ENCODE results near the gene FNBP1. TPM values are rescaled to one million over a fixed set of nuclear protein-coding genes. Genes with fewer than 3 reads are reported as not detected.
"Not testable (repeated sequence)": the region's sequence is repeated elsewhere in the genome, so short reads cannot be mapped to it uniquely, and the experiment has no call there.

The FNBP1 gene
- total RNA-seq, 2 donors from 2014 or later, result 124 to 141 TPM

- Mint-ChIP-seq H3K27me3 (no peaks in the 10 kb centered on the region), H3K9me3 (no peaks in the 10 kb centered on the region), H3K27ac (peak overlapping the region; percentile 93 to 100), H3K4me3 (peak overlapping the region; percentile 67), H3K4me1 (ENCODE audit: low read depth in 2 of 2) (peaks cover 55 to 68% of the 10 kb centered on the region in 2 donors), H3K36me3 (no peaks in the 10 kb centered on the region)
- DNase-seq (ENCODE audit: low spot score) (peak; percentile 65), ATAC-seq (peak; percentile 47 to 70)
Observed at GRCh38 chr9:130023144-130023787, 19.7 kb downstream of the FNBP1 start.

GRCh38 chr9:130022566-130023143 is 20.3 kb downstream of the FNBP1 start:
- DNase-seq (ENCODE audit: low spot score) (peak; percentile 31), ATAC-seq (peak in 1 of 2 donors; percentile 17)
- Mint-ChIP-seq H3K27ac (peak overlapping the region; percentile 93 to 100), H3K9me3 (no peaks in the 10 kb centered on the region), H3K4me3 (peak overlapping the region; percentile 67), H3K36me3 (no peaks in the 10 kb centered on the region), H3K4me1 (ENCODE audit: low read depth in 2 of 2) (peaks cover 52 to 66% of the 10 kb centered on the region in 2 donors), H3K27me3 (no peaks in the 10 kb centered on the region)

- DNase-seq (ENCODE audit: low spot score), result peak; percentile 16
- not testable (repeated sequence) for H3K36me3 Mint-ChIP-seq, H3K9me3 Mint-ChIP-seq, ATAC-seq, H3K27me3 Mint-ChIP-seq, H3K4me3 Mint-ChIP-seq
- Mint-ChIP-seq H3K27ac (peak overlapping the region; percentile 93 to 100), H3K4me1 (ENCODE audit: low read depth in 2 of 2) (peaks cover 56 to 60% of the 10 kb centered on the region in 2 donors)
Observed at GRCh38 chr9:130021842-130022241, 21.1 kb downstream of the FNBP1 start.

DNA sequence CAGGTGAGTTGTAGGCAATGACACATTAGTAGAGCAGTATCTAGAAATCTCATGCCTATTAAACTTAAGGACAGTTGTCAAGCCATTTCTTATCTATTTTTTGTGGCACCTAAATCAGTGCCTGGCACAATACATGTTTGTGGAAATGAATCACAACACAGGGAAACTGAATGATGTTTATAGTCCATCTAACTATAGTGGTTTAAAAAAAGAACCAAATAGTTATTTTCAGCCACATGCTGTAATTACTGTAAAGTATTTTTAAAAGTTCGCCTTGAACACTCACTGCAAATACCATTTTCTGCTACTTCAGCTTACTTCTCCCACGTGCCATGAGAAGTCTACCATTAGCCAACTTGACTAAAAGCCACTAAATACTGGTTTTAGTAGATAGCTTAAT is 21.9 kb downstream of the FNBP1 start:
- Mint-ChIP-seq H3K4me1 (ENCODE audit: low read depth in 2 of 2) (peaks cover 57 to 59% of the 10 kb centered on the region in 2 donors), H3K4me3 (no peak overlapping the region), H3K27ac (peak overlapping the region; percentile 92 to 100), H3K27me3 (no peaks in the 10 kb centered on the region), H3K9me3 (no peaks in the 10 kb centered on the region), H3K36me3 (no peaks in the 10 kb centered on the region)
- ATAC-seq (no peak), DNase-seq (ENCODE audit: low spot score) (no peak)

DNA sequence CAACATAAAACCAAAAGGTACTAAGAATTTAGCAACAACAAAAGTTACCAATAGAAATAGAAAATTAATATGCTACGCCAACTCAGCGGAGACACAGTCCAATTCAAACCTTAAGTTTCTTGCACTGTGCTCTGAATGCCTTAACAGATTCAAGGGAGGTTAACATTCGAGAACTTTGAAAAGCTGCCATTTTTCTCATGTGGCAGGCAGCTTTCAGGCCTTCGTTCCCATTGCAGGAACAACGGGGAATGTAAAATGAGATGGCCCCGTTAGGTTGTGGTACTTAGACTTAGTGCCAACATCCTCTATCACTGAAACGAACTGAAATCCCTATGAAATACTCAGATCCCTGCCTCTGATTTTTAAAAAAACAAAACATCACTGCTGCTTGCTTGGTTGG is 22.4 kb downstream of the FNBP1 start:
- Mint-ChIP-seq H3K27me3 (no peaks in the 10 kb centered on the region), H3K4me3 (peak overlapping the region; percentile 48), H3K9me3 (no peaks in the 10 kb centered on the region), H3K27ac (peak overlapping the region; percentile 92 to 100), H3K4me1 (ENCODE audit: low read depth in 2 of 2) (peaks cover 54% of the 10 kb centered on the region in 2 donors), H3K36me3 (no peaks in the 10 kb centered on the region)
- no peak for ATAC-seq
- peak; percentile 18 for DNase-seq (ENCODE audit: low spot score)

DNA sequence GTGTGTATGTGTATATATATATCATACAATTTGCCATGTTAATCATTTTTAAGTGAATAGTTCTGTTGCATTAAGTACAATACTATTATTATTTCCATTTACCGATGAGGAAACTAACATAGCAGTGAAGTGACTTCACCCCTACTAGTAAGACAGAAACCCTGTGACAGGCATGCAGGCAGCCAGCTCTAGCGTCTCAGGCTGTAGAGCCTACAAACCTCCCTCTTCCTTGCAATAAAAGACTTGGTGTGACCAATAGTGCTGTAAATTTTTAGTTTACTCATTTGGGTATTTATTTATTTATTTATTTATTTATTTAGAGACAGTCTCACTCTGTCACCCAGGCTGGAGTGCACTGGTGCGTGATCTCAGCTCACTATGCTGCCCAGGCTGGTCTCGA is 24.7 kb downstream of the FNBP1 start:
- H3K9me3 Mint-ChIP-seq, result no peaks in the 10 kb centered on the region
- ATAC-seq (peak in 1 of 2 donors; percentile 58), DNase-seq (ENCODE audit: low spot score) (no peak)
- peaks cover 41 to 43% of the 10 kb centered on the region in 2 donors for H3K4me1 Mint-ChIP-seq (ENCODE audit: low read depth in 2 of 2)
- no peaks in the 10 kb centered on the region for H3K27me3 Mint-ChIP-seq
- peak overlapping the region; percentile 49 for H3K4me3 Mint-ChIP-seq
- H3K36me3 Mint-ChIP-seq, result no peaks in the 10 kb centered on the region
- peak overlapping the region; percentile 91 to 92 for H3K27ac Mint-ChIP-seq

DNA sequence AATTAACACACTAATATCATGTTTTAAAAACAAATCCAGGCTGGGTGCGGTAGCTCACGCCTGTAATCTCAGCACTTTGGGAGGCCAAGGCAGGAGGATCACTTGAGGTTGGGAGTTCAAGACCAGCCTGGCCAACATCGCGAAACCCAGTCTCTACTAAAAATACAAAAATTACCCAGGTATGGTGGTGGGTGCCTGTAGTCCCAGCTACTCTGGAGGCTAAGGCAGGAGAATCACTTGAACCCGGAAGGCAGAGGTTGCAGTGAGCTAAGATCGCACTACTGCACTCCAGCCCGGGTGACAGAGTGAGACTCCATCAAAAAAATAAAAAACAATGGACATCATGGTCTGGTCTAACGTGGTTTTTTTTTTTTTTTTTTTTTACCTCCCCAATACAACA is 25.5 kb downstream of the FNBP1 start:
- H3K4me1 Mint-ChIP-seq (ENCODE audit: low read depth in 2 of 2), result peaks cover 41 to 42% of the 10 kb centered on the region in 2 donors
- H3K36me3 Mint-ChIP-seq, result not testable (repeated sequence)

GRCh38 chr9:130017076-130017475 is 25.9 kb downstream of the FNBP1 start:
- Mint-ChIP-seq H3K4me3 (peak overlapping the region; percentile 74), H3K4me1 (ENCODE audit: low read depth in 2 of 2) (peaks cover 40 to 42% of the 10 kb centered on the region in 2 donors)

More for the DNA sequence above, 25.5 kb downstream of the FNBP1 start:
- not testable (repeated sequence) for DNase-seq (ENCODE audit: low spot score); H3K9me3 Mint-ChIP-seq; ATAC-seq; H3K27me3 Mint-ChIP-seq
- peak overlapping the region; percentile 91 to 92 for H3K27ac Mint-ChIP-seq
- peak overlapping the region; percentile 27 for H3K4me3 Mint-ChIP-seq

DNA sequence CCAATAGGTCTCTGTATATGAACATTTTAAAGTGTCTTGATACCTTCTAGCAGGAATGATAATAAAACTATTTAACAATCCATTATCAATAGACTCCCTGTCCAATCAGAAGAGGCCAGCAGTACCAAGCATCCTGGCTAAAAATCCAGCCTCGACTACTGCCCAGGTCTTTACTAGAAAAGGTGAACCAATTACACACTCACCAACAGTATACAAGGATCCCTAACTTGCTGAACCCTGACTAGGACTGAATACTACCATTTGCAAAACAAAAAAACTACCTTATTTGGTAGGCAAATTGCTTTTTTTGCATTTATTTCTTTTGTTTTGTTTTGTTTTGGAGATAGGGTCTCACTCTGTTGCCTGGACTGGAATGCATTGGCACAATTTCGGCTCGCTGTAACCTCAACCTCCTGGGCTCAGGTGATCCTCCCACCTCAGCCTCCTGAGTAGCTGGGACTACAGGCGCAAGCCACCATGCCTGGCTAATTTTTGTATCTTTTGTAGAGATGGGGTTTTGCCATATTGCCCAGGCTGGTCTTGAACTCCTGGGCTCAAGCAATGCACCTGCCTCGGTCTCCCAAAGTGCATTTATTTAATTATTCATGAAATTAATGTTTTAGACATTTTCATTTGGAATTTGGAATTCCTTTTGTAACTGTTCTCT is 27.5 kb downstream of the FNBP1 start:
- no peak for ATAC-seq
- H3K36me3 Mint-ChIP-seq, result peaks cover 5% of the 10 kb centered on the region

More at GRCh38 chr9:130017076-130017475, 25.9 kb downstream of the FNBP1 start:
- Mint-ChIP-seq H3K9me3 (no peaks in the 10 kb centered on the region), H3K36me3 (no peaks in the 10 kb centered on the region), H3K27me3 (no peaks in the 10 kb centered on the region), H3K27ac (peak overlapping the region; percentile 91 to 92)
- no peak for ATAC-seq
- no peak for DNase-seq (ENCODE audit: low spot score)

DNA sequence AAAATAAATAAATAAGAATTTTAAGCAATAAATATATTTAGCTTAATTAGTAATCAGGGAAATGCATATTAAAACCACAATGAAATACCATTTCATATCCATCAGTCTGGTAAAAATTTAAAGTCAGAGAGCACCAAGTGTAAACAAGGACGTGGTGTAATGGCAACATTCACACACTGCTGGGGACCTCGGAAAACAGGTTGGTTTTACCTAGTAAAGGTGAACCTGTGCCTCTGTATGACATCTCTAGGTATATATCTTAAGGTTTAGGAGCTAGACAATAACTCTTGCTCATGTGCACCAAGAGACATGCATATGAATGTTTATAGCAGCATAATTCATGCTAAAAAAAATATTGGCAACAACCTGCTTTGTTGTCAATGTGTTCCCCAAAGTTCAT is 29.7 kb downstream of the FNBP1 start:
- no peak for ATAC-seq
- DNase-seq (ENCODE audit: low spot score), result no peak
- H3K4me3 Mint-ChIP-seq, result no peak overlapping the region
- no peaks in the 10 kb centered on the region for H3K27me3 Mint-ChIP-seq
- no peaks in the 10 kb centered on the region for H3K9me3 Mint-ChIP-seq
- peaks cover 5% of the 10 kb centered on the region for H3K36me3 Mint-ChIP-seq
- H3K4me1 Mint-ChIP-seq (ENCODE audit: low read depth in 2 of 2), result peaks cover 61 to 64% of the 10 kb centered on the region in 2 donors
- peak overlapping the region; percentile 25 to 79 for H3K27ac Mint-ChIP-seq

More for the DNA sequence above, 27.5 kb downstream of the FNBP1 start:
- DNase-seq (ENCODE audit: low spot score), result no peak
- H3K27me3 Mint-ChIP-seq, result no peaks in the 10 kb centered on the region
- peaks cover 49 to 50% of the 10 kb centered on the region in 2 donors for H3K4me1 Mint-ChIP-seq (ENCODE audit: low read depth in 2 of 2)
- no peak overlapping the region for H3K4me3 Mint-ChIP-seq
- H3K27ac Mint-ChIP-seq, result no peak overlapping the region
- H3K9me3 Mint-ChIP-seq, result no peaks in the 10 kb centered on the region

DNA sequence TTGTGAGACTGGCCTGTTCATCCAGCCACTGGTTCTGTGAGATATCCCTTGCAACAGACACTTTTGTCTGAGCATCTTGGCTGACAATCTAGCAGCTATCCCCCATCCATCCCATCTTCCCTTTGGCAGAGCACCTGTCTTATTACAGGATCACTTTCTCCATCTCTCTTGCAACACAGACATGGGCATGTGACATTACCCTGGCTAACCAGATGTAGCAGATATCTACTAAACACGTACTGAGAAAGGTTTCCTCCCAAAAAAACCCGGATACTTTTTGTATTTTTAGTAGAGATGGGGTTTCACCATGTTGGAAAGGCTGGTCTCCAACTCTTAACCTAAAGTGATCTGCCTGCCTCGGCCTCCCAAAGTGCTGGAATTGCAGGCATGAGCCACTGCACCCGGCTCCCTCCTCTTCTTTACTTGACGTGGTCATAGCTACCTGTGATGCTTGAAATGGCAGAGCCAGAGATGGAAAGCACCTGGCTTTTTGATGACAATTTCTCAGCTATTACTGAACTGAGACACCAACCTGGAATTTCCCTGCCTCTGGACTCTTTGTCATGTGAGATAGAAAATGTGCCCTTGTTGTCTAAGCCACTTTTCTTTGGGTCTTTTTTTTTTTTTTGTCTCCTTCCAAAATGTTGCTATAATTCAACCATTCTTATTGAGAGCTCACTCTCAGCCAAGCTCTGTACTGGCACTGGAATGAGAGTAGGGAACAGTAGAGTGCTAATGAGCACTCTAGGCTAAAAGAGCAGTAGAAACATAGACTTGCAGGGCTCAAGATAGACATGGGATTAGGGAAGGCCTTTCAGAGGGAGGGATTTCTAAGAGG is 32.6 kb downstream of the FNBP1 start:
- Mint-ChIP-seq H3K36me3 (peaks cover 5% of the 10 kb centered on the region), H3K4me1 (ENCODE audit: low read depth in 2 of 2) (peaks cover 59 to 66% of the 10 kb centered on the region in 2 donors), H3K4me3 (peak overlapping the region; percentile 50), H3K27ac (peak overlapping the region; percentile 71 to 78), H3K9me3 (no peaks in the 10 kb centered on the region), H3K27me3 (no peaks in the 10 kb centered on the region)
- DNase-seq (ENCODE audit: low spot score), result no peak
- ATAC-seq, result peak; percentile 64 to 75

- H3K4me3 Mint-ChIP-seq; H3K9me3 Mint-ChIP-seq; ATAC-seq; H3K36me3 Mint-ChIP-seq; H3K27me3 Mint-ChIP-seq; DNase-seq (ENCODE audit: low spot score): not testable (repeated sequence)
- peak overlapping the region; percentile 71 to 78 for H3K27ac Mint-ChIP-seq
- peaks cover 59 to 66% of the 10 kb centered on the region in 2 donors for H3K4me1 Mint-ChIP-seq (ENCODE audit: low read depth in 2 of 2)
Observed at GRCh38 chr9:130009546-130009945, 33.4 kb downstream of the FNBP1 start.

DNA sequence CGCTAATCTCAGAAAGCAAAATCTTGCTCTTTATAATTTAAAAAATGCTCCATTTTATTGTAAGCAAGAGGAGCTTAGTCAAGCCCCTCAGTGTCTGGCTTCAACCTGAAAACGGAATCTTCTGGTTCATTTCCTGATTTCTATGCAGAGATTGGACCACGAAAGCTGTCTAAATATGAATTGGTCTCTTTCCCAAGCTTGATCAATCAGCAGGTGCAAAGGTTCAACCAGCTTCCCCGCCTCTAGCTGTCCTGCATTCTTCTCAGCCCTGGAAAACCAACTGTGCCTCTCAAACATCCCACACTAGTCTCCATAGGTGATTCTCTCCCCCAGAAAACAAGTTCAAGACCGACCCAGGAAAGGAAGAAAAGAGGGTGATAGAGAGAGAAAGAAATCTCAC is 34.5 kb downstream of the FNBP1 start:
- H3K4me1 Mint-ChIP-seq (ENCODE audit: low read depth in 2 of 2), result peaks cover 62% of the 10 kb centered on the region in 2 donors
- H3K9me3 Mint-ChIP-seq, result no peaks in the 10 kb centered on the region
- H3K27ac Mint-ChIP-seq, result peak overlapping the region; percentile 71 to 78
- DNase-seq (ENCODE audit: low spot score) (no peak), ATAC-seq (no peak)
- H3K4me3 Mint-ChIP-seq, result peak overlapping the region; percentile 64
- peaks cover 5% of the 10 kb centered on the region for H3K36me3 Mint-ChIP-seq
- H3K27me3 Mint-ChIP-seq, result no peaks in the 10 kb centered on the region
